Left ventricle myocardium inferior (tissue), 1 donor: ENCODE measurements around the gene HSD11B1L. TPM values are rescaled to one million over a fixed set of nuclear protein-coding genes. Genes with fewer than 3 reads are reported as not detected.

Experiments
- DNase-seq: peaks from one replicate; pipeline ENCODE4 v3.0.0-alpha.2; 2020
- H3K27ac ChIP-seq: fragments of 200-600 bp; replicated peaks from 2 replicates; pipeline ENCODE4 v1.8.0; 2021
- H3K27me3 ChIP-seq: fragments of 200-600 bp; 2 replicates; pipeline ENCODE4 v1.8.0; 2021; ENCODE audit warnings: low read depth
- H3K36me3 ChIP-seq: fragments of 200-600 bp; 2 replicates; pipeline ENCODE4 v1.8.0; 2021
- H3K4me1 ChIP-seq: fragments of 200-600 bp; 2 replicates; pipeline ENCODE4 v1.8.0; 2021
- H3K4me3 ChIP-seq: fragments of 200-600 bp; 2 replicates; pipeline ENCODE4 v1.8.0; 2021; ENCODE audit warnings: mild to moderate bottlenecking, moderate library complexity
- H3K9me3 ChIP-seq: fragments of 200-600 bp; replicated peaks from 2 replicates; pipeline ENCODE4 v1.8.0; 2021
- CTCF ChIP-seq: fragments of 200-600 bp; IDR thresholded peaks from 2 replicates; pipeline ENCODE4 v1.8.0; 2021; ENCODE audit warnings: antibody characterized with exemption, mild to moderate bottlenecking, borderline replicate concordance
- intact Hi-C: fragments of 100-400 bp; cut with micrococcal nuclease; formaldehyde crosslinking; loops from one replicate; pipeline ENCODE4 v1.11.0; 2022
- total RNA-seq: library from RNA; stranded (reverse); fragmentation: NEBNext Ultra II Directional; extraction: Animal tissue kit (Norgen Biotek cat#: 25700); gene quantifications from one replicate; pipeline ENCODE4 v1.2.1, GENCODE V29; 2021
- donor health status: DM: no; HTN: yes; CAD: no; lungs with severe emphysema.

HSD11B1L gene
- total RNA-seq, 1 donor from 2014 or later, result 4.5 TPM

- Histone ChIP-seq H3K27ac (no peak overlapping the region), H3K4me3 (no peak overlapping the region), H3K27me3 (no peaks in the 10 kb centered on the region), H3K4me1 (no peaks in the 10 kb centered on the region), H3K9me3 (no peaks in the 10 kb centered on the region), H3K36me3 (peaks cover 92% of the 10 kb centered on the region)
- no peak for TF ChIP-seq CTCF
- intact Hi-C loops, result no loop called here
- DNase-seq, result no peak
These were observed 34.1 kb upstream of the HSD11B1L start for GRCh38 chr19:5646703-5647102.

GRCh38 chr19:5648464-5648863 is 32.4 kb upstream of the HSD11B1L start:
- no peak overlapping the region for H3K4me3 ChIP-seq
- no peaks in the 10 kb centered on the region for H3K9me3 ChIP-seq
- H3K4me1 ChIP-seq, result no peaks in the 10 kb centered on the region
- peaks cover 92% of the 10 kb centered on the region for H3K36me3 ChIP-seq
- H3K27ac ChIP-seq, result no peak overlapping the region
- no peaks in the 10 kb centered on the region for H3K27me3 ChIP-seq
- no peak for TF ChIP-seq CTCF
- intact Hi-C loops, result no loop called here
- no peak for DNase-seq

- Histone ChIP-seq H3K9me3 (no peaks in the 10 kb centered on the region), H3K27me3 (no peaks in the 10 kb centered on the region), H3K4me1 (no peaks in the 10 kb centered on the region), H3K4me3 (no peak overlapping the region), H3K27ac (no peak overlapping the region), H3K36me3 (peaks cover 92% of the 10 kb centered on the region)
- intact Hi-C loops, result no loop called here
- DNase-seq, result no peak
- no peak for TF ChIP-seq CTCF
These were observed 29.5 kb upstream of the HSD11B1L start for GRCh38 chr19:5651361-5651760.

GRCh38 chr19:5652261-5652660 is 28.6 kb upstream of the HSD11B1L start:
- H3K27me3 ChIP-seq, result no peaks in the 10 kb centered on the region
- DNase-seq, result no peak
- H3K27ac ChIP-seq, result no peak overlapping the region
- TF ChIP-seq CTCF, result no peak
- H3K9me3 ChIP-seq, result no peaks in the 10 kb centered on the region
- H3K4me3 ChIP-seq, result no peak overlapping the region
- H3K4me1 ChIP-seq, result no peaks in the 10 kb centered on the region
- peaks cover 92% of the 10 kb centered on the region for H3K36me3 ChIP-seq
- intact Hi-C loops, result no loop called here

- no peak overlapping the region for H3K27ac ChIP-seq
- intact Hi-C loops, result no loop called here
These were observed 25.9 kb upstream of the HSD11B1L start for GRCh38 chr19:5654931-5655330.

More at GRCh38 chr19:5654931-5655330, 25.9 kb upstream of the HSD11B1L start:
- no peak for TF ChIP-seq CTCF
- DNase-seq, result no peak
- Histone ChIP-seq H3K27me3 (no peaks in the 10 kb centered on the region), H3K36me3 (peaks cover 100% of the 10 kb centered on the region), H3K4me3 (no peak overlapping the region), H3K4me1 (no peaks in the 10 kb centered on the region), H3K9me3 (no peaks in the 10 kb centered on the region)
